Measurements from ENCODE around the gene PSMB10.
"Not testable (repeated sequence)": the region's sequence is repeated elsewhere in the genome, so short reads cannot be mapped to it uniquely, and the experiment has no call there.

Gene PSMB10

DNA sequence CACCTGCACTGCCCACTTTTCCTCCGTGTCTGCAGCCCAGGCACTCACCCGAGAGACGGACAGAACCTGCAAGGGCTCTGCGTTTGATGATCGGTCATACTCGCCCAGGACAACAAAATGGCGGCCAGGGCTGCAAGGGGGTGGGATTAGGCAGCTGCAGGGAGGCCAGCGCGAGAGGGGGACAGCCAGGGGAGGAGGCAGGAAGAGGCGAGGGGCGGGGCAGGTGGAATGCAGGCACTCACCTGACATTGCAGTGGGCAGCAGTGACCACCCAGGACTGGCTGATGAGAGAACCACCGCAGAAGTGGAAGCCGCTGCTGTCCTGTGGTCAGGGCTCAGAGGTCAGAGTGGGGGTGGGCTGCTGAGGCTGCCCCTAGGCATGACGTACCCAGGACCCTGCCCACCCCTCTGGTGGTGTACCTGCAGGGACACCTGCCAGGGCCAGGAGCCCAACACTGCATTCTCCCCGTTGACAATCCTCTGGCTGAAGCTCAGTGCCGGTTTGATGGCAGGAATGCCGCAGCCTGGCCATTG is 5.9 kb downstream of the PSMB10 start:
- intact Hi-C loops (cut with DNase I): loop anchor here (10.0 kb wide), 1 partner anchor 94 kb away; the partner anchor contains the start of genes DDX28 and DUS2
- no peak for DNase-seq

DNA sequence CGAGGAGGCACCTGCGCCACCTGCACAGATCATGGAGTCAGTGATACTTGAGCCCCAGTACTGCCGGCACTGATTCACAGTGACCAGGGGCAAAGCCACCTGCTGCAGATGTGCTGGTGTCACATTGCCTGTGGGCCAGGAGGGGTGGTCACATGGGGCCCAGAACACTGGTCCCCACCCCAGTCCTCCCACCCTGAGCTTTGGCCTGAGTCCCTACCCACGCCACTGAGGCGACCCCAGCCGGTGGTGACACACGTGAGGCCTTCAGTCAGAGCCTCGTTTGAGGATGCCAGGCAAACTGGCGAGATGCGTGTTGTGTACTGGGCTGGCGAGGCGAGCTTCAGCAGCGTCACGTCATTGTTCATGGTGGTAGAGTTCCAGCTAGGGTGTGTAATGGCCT is 6.5 kb downstream of the PSMB10 start:
- DNase-seq: no peak
- intact Hi-C loops (cut with DNase I): loop anchor here (10.0 kb wide), 1 partner anchor 95 kb away; the partner anchor contains the start of genes DDX28 and DUS2

DNA sequence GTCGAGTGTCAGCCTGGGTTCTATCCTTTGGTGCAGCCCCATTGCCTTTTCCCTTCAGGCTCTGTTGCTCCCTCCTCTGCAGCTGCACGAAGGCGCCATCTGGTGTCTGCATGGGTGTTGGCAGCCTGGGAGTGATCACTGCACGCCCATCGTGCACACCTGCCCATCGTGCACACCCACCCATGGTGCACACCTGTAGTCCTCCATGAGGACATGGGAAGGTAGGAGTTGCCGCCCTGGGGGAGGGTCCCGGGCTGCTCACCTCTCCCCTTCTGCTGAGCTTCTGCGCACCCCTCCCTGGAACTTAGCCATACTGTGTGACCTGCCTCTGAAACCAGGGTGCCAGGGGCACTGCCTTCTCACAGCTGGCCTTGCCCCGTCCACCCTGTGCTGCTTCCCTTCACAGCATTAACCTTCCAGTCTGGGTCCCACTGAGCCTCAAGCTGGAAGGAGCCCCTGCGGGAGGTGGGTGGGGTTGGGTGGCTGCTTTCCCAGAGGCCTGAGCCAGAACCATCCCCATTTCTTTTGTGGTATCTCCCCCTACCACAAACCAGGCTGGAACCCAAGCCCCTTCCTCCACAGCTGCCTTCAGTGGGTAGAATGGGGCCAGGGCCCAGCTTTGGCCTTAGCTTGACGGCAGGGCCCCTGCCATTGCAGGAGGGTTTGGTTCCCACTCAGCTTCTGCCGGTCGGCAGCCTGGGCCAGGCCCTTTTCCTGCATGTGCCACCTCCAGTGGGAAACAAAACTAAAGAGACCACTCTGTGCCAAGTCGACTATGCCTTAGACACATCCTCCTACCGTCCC is 7.9 kb downstream of the PSMB10 start:
- intact Hi-C loops (cut with DNase I): loop anchor here (2.0 to 10.0 kb wide), 3 partner anchors 46 to 254 kb away; partner anchors contain the start of genes CENPT and NUTF2
- peak; percentile 69 to 97 (median 84) for DNase-seq

DNA sequence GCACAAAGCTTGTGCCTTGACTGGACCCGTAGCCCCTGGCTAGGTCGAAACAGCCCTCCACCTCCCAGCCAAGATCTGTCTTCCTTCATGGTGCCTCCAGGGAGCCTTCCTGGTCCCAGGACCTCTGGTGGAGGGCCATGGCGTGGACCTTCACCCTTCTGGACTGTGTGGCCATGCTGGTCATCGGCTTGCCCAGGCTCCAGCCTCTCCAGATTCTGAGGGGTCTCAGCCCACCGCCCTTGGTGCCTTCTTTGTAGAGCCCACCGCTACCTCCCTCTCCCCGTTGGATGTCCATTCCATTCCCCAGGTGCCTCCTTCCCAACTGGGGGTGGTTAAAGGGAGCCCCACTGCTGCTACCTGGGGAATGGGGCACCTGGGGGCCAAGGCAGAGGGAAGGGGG is 8.5 kb downstream of the PSMB10 start:
- intact Hi-C loops (cut with DNase I): loop anchor here (2.0 to 10.0 kb wide), 3 partner anchors 45 to 253 kb away; partner anchors contain the start of genes CENPT and NUTF2
- no peak for DNase-seq

DNA sequence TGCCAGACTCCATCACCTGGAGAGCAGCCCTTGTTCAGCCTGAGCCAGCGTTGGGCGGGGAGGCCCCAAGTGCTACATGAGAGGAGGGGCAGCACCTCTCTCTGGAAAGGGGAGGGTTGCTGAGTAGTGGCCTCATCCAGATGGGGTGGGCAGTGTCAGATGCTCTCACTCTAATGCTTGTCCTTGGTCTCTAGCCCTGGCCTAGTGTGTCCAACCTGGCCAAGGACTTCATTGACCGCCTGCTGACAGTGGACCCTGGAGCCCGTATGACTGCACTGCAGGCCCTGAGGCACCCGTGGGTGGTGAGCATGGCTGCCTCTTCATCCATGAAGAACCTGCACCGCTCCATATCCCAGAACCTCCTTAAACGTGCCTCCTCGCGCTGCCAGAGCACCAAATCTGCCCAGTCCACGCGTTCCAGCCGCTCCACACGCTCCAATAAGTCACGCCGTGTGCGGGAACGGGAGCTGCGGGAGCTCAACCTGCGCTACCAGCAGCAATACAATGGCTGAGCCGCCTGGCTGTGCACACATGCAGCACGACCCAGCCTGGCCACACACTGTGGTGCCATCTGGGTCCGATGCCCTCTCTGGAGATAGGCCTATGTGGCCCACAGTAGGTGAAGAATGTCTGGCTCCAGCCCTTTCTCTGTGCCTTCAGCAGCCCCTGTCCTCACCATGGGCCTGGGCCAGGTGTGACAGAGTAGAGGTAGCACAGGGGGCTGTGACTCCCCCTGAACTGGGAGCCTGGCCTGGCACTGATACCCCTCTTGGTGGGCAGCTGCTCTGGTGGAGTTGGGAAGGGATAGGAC is 9.3 kb downstream of the PSMB10 start:
- peak in 2 of 10 donors; percentile 68 to 74 for DNase-seq
- intact Hi-C loops (cut with DNase I): loop anchor here (5.0 to 10.0 kb wide), 2 partner anchors 80 to 253 kb away; partner anchors contain the start of genes CENPT and NUTF2

DNA sequence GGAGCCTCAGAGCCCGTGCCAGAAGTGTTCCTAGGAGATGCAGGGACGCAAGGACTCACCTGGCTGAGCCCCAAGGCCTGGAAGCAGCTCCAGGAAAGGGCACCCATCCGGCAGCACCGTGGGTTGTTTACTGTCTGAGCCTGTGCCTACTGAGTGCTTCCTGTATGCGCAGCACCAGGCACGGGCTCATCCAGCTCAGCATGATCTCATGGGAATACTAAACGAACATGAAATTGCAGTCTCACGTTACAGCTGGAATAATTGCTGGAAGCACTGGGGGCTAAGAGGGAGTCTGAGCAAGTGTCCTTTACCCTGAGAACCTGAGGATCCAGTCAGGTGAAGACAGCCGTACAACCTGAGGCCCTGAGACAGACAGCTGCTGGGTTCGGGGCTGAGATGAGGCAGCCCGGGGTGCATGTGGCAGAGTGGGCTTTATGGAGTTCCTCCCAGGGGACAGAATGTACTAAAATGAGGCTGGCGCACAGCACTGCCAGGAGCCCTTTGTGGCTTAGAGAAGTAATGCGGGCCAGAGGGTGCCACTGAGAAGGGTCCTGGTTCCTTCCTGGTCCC is 10.4 kb downstream of the PSMB10 start:
- DNase-seq: peak in 9 of 10 donors; percentile 49 to 93 (median 59)
- intact Hi-C loops (cut with DNase I): loop anchor here (5.0 to 10.0 kb wide), 2 partner anchors 79 to 251 kb away; partner anchors contain the start of genes CENPT and NUTF2

DNA sequence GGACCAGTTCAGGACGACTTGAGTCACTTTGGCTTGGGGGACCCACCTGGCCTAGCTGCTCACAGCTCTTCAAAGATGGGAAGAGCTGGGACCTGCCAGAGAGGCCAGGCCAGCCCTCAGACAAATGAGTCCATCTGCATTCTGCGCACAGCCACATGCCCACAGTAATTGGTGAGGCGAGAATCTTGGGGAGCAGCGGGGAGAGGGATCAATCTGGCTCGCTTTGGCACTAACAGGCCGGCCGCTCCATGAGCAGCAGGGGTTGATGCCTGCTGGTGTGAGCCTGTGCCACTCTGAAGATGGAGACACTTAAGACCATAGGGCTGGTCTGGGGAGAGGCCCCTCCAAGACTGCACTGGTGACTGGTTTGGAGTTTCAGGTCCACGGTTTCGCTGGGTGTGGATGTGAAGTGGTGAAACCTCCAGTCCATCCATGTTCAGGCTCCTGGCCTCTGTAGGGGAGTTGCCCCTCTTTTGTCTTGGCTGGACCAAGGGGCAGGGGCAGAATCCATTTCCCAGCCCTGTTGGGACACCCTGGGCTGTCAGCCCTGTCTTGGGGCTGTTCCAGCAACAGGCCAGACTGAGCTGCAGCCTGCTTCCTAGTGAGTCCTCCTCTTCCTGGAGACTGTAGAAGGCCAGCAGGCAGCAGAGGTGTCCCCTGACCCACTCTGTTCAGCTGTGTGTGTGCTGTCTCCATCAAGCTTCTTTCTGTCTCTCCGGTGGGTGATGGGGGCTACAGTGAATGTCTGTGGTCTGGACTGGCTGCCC is 12.3 kb downstream of the PSMB10 start:
- intact Hi-C loops (cut with DNase I): loop anchor here (10.0 kb wide), 1 partner anchor 250 kb away; no protein-coding TSS in a partner anchor
- DNase-seq: peak in 1 of 10 donors; percentile 75

DNA sequence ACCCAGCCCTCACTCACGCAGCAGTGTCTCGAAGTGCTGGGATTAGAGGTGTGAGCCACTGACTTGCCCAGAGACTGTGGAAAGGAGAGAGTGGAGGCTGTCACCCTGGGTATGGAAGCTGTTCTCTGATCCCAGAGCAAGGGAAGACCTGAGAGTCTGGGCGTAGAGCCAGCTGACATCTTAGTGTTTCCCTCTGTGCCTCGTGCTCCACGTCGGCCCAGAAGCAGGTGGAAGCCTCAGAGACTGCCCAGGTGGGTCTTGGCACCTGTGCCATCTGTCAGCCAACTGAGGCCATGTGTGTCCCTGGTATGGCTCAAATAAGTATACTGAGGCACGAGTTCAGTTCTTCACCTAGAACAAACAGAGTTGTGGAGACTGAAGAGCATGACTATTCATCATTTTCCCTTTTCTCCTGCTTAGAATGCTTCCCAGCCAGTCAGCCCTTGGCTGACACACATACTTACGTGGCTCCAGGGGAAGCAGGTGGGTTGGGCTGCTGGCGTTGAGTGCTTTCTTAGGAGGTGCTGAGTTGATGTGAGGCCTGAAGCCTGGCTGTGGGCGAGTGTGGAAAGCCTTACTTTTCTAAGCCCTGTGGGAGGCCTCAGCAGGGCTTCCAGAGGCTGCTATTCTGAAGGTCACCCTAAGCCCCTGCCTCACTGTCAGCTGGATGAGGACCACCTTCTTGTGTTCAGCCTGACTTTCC is 13.1 kb downstream of the PSMB10 start:
- intact Hi-C loops (cut with DNase I): loop anchor here (10.0 kb wide), 1 partner anchor 249 kb away; no protein-coding TSS in a partner anchor
- DNase-seq: peak in 7 of 10 donors; percentile 44 to 93 (median 64)

DNA sequence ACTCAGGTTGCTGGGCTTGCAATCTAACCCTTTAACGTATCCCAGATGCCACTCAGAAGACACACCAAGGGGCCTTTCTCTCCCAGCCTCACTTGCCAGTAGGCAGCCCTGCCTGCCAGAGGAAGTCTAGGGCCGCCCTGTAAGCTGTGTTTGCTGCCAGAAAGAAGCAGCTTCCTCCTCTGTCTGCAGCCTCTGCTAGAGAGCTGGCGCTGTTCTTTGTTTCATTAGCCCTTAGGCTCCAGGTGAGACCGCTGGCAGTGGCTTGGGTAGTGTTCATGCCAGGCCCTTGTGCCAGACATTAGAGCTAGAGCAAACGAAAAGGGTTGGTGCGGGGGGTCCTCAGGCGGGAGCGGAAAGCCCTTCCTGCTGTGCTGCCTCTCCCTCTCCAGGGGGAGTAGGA is 13.9 kb downstream of the PSMB10 start:
- DNase-seq: peak in 1 of 10 donors; percentile 64

DNA sequence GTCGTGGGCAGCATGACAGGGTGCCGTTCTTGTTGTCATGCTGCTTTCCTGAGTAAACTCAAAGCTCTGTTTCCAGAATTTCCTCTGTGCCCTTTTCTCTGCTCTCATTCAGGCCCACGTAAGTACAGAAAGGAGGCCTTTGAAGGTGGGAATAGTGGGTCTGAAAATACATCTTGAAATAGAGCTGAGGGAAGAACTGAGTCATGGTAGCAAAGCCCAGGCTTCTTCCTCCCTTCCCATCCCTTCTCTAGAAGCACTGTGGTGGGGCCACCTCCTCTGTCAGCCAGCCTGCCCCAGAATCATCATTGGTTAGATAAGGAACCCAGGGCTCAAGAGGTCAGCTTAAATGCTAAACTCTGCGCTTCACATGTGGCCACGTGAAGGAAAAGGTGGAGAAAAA is 14.4 kb downstream of the PSMB10 start:
- intact Hi-C loops (cut with DNase I): loop anchor here (10.0 kb wide), 1 partner anchor 247 kb away; no protein-coding TSS in a partner anchor
- no peak for DNase-seq

More for the DNA sequence above, 13.9 kb downstream of the PSMB10 start:
- intact Hi-C loops (cut with DNase I): loop anchor here (10.0 kb wide), 1 partner anchor 248 kb away; no protein-coding TSS in a partner anchor

DNA sequence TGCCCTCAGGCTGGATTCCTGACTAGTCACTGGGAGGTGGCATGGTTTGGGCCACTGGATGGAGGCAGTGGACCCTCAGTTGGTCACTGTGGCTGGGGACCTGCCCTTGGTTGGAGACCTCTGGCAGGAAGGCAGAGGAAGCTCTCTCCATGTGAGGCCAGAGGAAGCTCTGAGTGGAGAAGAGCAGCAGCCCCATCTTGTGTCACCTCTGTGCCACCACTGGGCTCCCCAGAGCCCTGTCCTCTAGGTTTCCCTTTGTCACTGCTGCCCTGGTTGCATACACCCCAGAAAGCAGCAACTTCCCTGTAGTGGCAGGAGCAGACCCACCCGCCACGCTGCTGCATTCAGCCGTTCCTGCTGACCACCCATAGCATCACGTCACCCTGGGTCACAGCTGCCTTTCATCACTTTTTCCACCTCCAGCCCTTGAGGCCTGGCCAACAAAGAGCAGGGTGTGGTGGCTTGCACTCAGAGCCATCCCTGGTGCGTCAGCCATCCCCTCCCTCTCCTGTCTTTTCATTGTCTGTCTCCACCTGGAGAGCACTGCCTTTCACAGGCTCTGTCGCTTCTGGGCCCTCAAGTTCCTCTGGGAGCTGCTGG is 16.9 kb downstream of the PSMB10 start:
- intact Hi-C loops (cut with DNase I): loop anchor here (10.0 kb wide), 1 partner anchor 245 kb away; no protein-coding TSS in a partner anchor
- DNase-seq: no peak

DNA sequence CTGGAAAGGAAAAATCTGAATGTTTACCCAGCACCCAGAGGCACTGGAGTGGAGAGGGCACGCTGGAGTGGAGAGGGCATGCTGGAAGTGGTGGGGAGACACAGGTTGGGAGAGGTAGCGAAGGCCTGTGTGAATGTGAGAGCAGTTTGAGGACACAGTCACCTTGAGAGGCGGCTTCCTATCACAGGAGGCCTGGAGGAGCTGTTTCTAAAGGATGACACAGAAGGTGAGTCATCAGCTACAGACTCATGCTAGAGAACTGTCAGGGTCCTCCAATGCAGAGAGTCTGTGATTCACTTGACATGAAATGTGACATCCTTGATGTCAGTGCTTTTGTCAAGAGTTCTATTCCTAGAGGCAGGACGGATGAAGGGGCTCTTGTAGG is 18.8 kb downstream of the PSMB10 start:
- peak in 3 of 10 donors; percentile 47 to 78 (median 61) for DNase-seq
- intact Hi-C loops (cut with DNase I): no loop called here

DNA sequence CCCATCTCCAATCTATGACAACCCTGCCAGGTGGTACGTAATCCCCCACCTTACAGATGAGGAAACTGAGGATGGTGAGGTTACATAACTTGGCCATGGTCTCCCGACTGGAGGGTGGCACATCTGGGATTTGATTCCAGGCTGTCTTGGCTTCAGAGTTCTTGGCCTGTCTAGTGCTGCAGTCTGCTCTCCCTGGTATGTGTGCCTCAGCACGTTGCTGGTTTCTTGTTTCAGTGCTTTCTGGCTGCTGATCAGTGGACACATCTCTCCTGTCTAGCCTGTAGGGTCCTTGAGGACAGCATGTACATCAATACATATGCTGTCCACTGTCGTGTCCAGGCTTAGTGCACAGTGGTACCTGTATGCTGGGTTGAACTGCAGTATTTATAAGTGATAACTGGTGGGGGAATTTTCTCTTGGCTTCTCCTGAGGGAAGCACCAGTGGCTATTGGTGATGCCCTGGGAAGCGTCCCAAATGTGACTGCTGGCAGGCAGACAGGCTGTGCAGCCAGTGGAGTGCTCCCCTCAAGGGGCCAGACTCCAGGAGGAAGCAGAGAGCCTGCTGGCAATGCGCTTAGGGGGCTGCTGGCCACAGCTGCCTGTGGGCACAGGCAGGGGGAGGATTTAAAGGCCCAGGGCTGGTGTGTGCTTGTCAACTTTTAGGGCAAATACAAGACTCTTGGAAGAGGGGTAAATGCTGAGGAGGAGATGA is 19.4 kb downstream of the PSMB10 start:
- intact Hi-C loops (cut with DNase I): no loop called here
- peak in 9 of 10 donors; percentile 49 to 94 (median 63) for DNase-seq

DNA sequence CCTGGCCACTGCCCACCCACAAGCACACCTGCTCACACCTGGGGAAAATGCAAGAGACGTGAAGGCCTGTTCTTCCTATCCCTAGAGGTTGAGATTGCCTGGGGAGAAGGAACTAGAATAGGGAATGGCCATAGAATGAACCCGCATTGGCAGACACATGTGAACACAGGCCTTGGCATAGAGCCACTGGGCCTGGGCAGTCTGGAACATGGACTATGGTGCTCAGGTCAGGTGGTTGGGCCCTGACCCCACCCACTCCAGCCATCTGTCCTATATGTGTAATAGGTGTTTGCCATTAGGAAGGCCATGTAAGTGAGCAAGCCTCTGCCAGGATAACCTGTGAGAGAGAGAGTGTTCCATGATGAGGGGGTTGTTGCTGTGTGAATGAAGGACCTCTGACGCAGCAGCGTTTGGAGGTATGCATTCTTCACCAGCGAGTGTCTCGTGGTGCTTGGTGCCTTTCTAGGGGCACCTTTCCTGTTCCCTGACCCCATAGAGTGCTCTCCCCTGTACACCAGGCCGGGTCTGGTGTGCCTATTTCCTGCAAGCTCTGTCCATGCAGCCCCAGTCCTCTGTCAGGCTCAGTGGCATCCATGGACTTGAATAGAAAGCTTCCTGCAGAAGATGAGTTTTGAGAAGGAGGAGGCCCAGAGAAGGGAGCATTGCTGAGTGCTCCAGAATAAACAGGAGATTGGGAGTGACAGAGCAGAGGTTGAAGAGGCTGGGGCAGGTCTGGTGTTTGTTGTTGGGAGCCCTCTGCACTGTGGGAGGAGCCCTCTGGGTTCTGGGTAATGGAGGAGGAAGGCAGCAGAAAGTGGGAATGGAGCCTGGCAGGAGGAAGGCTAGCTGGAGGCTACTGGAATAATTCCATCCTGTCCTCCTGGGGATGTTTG is 20.6 kb downstream of the PSMB10 start:
- DNase-seq: peak in 1 of 10 donors; percentile 59
- intact Hi-C loops (cut with DNase I): no loop called here

DNA sequence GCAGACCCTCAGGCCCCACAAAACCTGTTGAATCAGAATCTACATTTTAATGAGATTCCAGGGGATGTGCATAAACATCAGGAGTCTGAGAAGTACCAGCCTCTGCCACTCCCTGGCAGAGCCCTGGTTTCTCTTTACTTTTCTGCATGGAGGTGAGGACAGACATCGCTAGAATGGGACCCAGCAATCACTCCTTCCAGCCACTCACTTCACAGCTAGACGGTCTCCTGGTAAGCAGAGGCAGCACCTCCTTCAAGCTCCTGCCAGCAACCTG is 21.2 kb downstream of the PSMB10 start:
- intact Hi-C loops (cut with DNase I); DNase-seq: not testable (repeated sequence)

DNA sequence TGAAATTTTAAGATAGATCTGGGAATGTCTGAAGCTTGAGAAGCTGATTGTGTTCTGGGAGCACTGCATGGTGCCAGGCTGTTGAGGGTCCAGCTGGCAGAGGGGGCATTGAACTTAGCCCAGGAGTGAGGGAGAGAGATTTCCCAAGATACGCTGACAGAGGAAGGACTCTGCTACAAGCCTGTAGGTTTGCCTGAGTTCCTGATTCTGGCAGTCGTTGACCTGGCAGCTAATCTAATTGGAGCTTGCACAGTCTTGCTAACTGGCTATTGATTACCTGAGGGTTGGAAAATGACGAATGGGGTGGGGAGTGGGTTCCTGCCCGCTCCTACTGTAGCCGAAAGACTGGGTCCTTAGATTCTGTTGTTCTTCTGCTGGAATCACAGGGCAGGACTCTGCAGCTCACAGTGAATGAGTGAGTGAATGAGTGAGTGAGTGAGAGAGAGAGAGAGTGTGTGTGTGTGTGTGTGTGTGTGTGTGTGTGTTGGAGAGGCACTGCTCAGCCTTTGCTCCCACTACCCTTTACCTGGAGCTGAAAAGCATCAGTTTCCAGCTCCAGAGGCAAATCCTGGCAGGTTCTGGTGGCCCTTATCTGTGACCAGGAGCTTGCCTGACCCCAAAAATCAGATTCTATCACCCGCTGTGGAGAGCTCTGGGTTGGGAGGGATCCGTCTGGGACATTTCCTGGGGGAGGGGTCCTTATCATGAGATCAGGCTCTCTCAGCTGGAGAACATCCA is 21.7 kb downstream of the PSMB10 start:
- intact Hi-C loops (cut with DNase I): no loop called here
- DNase-seq: no peak

All from posterior cingulate gyrus (tissue), 11 donors.